Panc1 (cell line): ENCODE results near the gene RNF113B. TPM values are rescaled to one million over a fixed set of nuclear protein-coding genes. Genes with fewer than 3 reads are reported as not detected.

Source experiments
- ATAC-seq: fragments of 200-7000 bp; cut with Tn5 transposase; 2 replicates; pipeline ENCODE4 v1.9.1; 2020; ENCODE audit warnings: mild to moderate bottlenecking, moderate library complexity
- BruUV-seq: library from RNA; stranded (reverse); fragments of 400-500 nt; replicated peaks from 2 replicates; lab custom pipeline; 2021; lab: Mats Ljungman, UMichigan
- CTCF ChIA-PET: fragments of 300-600 bp; sonication (Branson Sonifier 250); formaldehyde crosslinking; loops from one replicate; lab custom pipeline; 2022; ENCODE audit warnings: antibody characterized with exemption; lab: Charles Lee
- POLR2A ChIA-PET: fragments of 300-600 bp; sonication (Branson Sonifier 250); formaldehyde crosslinking; loops from one replicate; lab custom pipeline; 2022; ENCODE audit warnings: antibody characterized with exemption; lab: Charles Lee
- DNase-seq: peaks from one replicate; pipeline ENCODE4 v3.0.0-alpha.2; 2010; ENCODE audit warnings: low read depth, low spot score
- H3K27ac ChIP-seq: 2 replicates; pipeline ENCODE4 v1.5.1; 2011; ENCODE audit warnings: mild to moderate bottlenecking, low read length, inconsistent platforms
- H3K27me3 ChIP-seq: fragments of 200-500 bp; sonication (Bioruptor generic); 2 replicates; pipeline ENCODE4 v1.6.0; 2014; ENCODE audit warnings: low read length, inconsistent platforms; ENCODE audit not compliant: control insufficient read depth, insufficient read depth
- H3K36me3 ChIP-seq: fragments of 200-500 bp; sonication (Bioruptor generic); 2 replicates; pipeline ENCODE4 v1.5.1; 2014; ENCODE audit warnings: inconsistent platforms, mild to moderate bottlenecking, low read length, moderate library complexity; ENCODE audit not compliant: control insufficient read depth, insufficient read depth
- H3K4me1 ChIP-seq: 2 replicates; pipeline ENCODE4 v1.5.1; 2011; ENCODE audit warnings: inconsistent platforms, mild to moderate bottlenecking, low read length, moderate library complexity; ENCODE audit not compliant: control insufficient read depth, insufficient read depth
- H3K4me3 ChIP-seq, 2 experiments: 2 replicates each; pipeline ENCODE4 v1.5.1; 2011 to 2012; ENCODE audit warnings: low read depth in 2 of 2, low read length in 2 of 2, mild to moderate bottlenecking in 2 of 2, inconsistent platforms in 1 of 2, moderate library complexity in 1 of 2
- H3K9me3 ChIP-seq: fragments of 200-500 bp; sonication (Bioruptor generic); 2 replicates; pipeline ENCODE4 v1.5.1; 2014; ENCODE audit warnings: low read depth, mild to moderate bottlenecking, inconsistent platforms, low read length, moderate library complexity; ENCODE audit not compliant: control insufficient read depth, insufficient read depth
- POLR2AphosphoS5 ChIP-seq: IDR thresholded peaks from 2 replicates; pipeline ENCODE4 v1.6.1; 2012; ENCODE audit warnings: mild to moderate bottlenecking, low read depth, low read length, moderate library complexity
- SIN3A ChIP-seq: IDR thresholded peaks from 2 replicates; pipeline ENCODE4 v1.6.1; 2012; ENCODE audit warnings: low read depth, mild to moderate bottlenecking, low read length, moderate library complexity, borderline replicate concordance; ENCODE audit not compliant: insufficient read depth
- TCF7L2 ChIP-seq: IDR thresholded peaks from 2 replicates; pipeline ENCODE4 v1.6.1; 2011; ENCODE audit warnings: mild to moderate bottlenecking, low read depth, low read length, inconsistent platforms
- in situ Hi-C: cut with HindIII; loops from 2 replicates; pipeline ENCODE4 v1.10.0; 2016; ENCODE audit warnings: low sequenced_read_pairs, low pct_unique_long_range_greater_than_20kb
- intact Hi-C: fragments of 100-400 bp; cut with micrococcal nuclease; formaldehyde crosslinking; loops from one replicate; pipeline ENCODE4 v1.10.0; 2022; ENCODE audit not compliant: unreplicated experiment
- total RNA-seq: library from RNA; stranded (reverse); gene quantifications from one replicate; pipeline ENCODE4 v1.2.1, GENCODE V29; 2021; ENCODE audit not compliant: unreplicated experiment
- TF ChIP-seq, protein P1 (sequence below), 2 experiments: IDR thresholded peaks; 2 replicates each; pipeline ENCODE4 v1.6.1; 2011 to 2012; ENCODE audit warnings: low read depth in 2 of 2, control low read depth in 1 of 2, low read length in 1 of 2, mild to moderate bottlenecking in 1 of 2, moderate library complexity in 1 of 2; ENCODE audit not compliant: insufficient read depth in 1 of 2
- TF ChIP-seq, protein P2 (sequence below): fragments of 450-650 bp; IDR thresholded peaks from 2 replicates; pipeline ENCODE4 v1.5.1; 2017; ENCODE audit warnings: mild to moderate bottlenecking

Gene RNF113B
- total RNA-seq, 1 experiment from 2014 or later = not detected

DNA sequence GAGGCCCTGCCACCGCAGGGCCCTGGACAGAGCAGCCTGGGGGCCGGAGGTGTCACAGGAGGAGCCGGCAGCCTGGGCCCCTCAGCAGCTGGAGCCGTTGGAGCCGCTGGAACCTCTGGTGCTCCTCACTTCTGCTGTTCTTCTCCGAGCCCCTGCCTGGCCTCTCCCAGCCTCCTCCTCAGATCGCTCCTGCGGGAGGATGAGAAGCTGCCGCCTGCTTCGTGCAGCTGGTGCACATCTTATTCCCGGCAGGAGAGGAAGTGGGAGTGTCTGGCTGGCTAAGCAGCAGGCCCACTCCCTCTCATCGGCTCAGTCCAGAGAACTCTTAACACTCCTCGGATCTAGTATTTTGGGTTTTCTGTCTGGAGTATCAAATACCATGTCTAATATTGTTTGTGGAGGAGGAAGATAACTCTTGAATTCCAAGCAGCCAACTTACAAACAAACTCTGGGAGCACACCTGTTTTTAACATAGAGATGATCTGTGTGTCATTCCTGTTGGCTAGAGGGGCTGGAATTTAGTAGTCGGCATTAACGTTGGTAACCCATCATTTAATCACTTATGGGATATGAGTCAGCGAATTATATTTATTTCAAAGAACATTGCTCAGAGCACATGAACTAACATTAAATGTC lies 37.1 kb upstream of the RNF113B start:
- peaks cover 6% of the 10 kb centered on the region; the same call in 1 of the 2 replicates for H3K4me1 ChIP-seq
- POLR2A ChIA-PET = no interaction called here
- no peak overlapping the region for H3K4me3 ChIP-seq

DNA sequence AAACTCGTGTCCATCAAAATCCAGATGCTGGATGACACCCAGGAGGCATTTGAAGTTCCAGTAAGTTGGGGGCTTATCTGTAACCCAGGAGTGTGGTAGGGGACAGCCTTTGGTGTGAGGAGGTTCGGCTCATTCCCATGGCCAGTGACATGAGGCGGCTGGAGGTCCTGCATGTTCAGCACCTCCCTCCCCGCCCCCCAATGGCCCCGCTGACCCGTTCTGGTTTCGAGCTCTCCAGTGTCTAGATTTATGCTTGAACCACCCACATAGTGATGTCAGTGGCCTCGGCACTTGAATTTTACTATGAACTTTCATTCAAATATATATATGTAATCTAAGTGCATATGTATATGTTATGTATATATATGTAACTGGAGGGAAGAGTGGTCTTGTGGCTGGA lies 36.3 kb upstream of the RNF113B start:
- Histone ChIP-seq H3K27me3 (no peaks in the 10 kb centered on the region), H3K36me3 (no peaks in the 10 kb centered on the region), H3K27ac (no peak overlapping the region), H3K9me3 (no peaks in the 10 kb centered on the region), H3K4me1 (peaks cover 6% of the 10 kb centered on the region; the same call in 1 of the 2 replicates), H3K4me3 (no peak overlapping the region)
- ChIA-PET POLR2A (no interaction called here), CTCF (no interaction called here)
- DNase-seq = no peak
- BruUV-seq = no TSS peak
- in situ Hi-C loops (no loop called here), intact Hi-C loops (no loop called here)
- ATAC-seq = no peak
- TF ChIP-seq POLR2AphosphoS5 (no peak), TCF7L2 (no peak), SIN3A (no peak)
- TF ChIP-seq, protein P1, sequence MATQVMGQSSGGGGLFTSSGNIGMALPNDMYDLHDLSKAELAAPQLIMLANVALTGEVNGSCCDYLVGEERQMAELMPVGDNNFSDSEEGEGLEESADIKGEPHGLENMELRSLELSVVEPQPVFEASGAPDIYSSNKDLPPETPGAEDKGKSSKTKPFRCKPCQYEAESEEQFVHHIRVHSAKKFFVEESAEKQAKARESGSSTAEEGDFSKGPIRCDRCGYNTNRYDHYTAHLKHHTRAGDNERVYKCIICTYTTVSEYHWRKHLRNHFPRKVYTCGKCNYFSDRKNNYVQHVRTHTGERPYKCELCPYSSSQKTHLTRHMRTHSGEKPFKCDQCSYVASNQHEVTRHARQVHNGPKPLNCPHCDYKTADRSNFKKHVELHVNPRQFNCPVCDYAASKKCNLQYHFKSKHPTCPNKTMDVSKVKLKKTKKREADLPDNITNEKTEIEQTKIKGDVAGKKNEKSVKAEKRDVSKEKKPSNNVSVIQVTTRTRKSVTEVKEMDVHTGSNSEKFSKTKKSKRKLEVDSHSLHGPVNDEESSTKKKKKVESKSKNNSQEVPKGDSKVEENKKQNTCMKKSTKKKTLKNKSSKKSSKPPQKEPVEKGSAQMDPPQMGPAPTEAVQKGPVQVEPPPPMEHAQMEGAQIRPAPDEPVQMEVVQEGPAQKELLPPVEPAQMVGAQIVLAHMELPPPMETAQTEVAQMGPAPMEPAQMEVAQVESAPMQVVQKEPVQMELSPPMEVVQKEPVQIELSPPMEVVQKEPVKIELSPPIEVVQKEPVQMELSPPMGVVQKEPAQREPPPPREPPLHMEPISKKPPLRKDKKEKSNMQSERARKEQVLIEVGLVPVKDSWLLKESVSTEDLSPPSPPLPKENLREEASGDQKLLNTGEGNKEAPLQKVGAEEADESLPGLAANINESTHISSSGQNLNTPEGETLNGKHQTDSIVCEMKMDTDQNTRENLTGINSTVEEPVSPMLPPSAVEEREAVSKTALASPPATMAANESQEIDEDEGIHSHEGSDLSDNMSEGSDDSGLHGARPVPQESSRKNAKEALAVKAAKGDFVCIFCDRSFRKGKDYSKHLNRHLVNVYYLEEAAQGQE (IDR thresholded peaks at IDR 0.05; ENCODE audit: insufficient read depth in 1 of 2, low read depth in 2 of 2, low read length in 1 of 2) = no peak
- TF ChIP-seq, protein P2, sequence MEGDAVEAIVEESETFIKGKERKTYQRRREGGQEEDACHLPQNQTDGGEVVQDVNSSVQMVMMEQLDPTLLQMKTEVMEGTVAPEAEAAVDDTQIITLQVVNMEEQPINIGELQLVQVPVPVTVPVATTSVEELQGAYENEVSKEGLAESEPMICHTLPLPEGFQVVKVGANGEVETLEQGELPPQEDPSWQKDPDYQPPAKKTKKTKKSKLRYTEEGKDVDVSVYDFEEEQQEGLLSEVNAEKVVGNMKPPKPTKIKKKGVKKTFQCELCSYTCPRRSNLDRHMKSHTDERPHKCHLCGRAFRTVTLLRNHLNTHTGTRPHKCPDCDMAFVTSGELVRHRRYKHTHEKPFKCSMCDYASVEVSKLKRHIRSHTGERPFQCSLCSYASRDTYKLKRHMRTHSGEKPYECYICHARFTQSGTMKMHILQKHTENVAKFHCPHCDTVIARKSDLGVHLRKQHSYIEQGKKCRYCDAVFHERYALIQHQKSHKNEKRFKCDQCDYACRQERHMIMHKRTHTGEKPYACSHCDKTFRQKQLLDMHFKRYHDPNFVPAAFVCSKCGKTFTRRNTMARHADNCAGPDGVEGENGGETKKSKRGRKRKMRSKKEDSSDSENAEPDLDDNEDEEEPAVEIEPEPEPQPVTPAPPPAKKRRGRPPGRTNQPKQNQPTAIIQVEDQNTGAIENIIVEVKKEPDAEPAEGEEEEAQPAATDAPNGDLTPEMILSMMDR = no peak

More for the DNA sequence above, 37.1 kb upstream of the RNF113B start:
- no peaks in the 10 kb centered on the region for H3K9me3 ChIP-seq
- no TSS peak for BruUV-seq
- ATAC-seq (no peak), DNase-seq (no peak)
- no peak for TF ChIP-seq TCF7L2
- TF ChIP-seq SIN3A = no peak
- TF ChIP-seq, protein P1 (IDR thresholded peaks at IDR 0.05; ENCODE audit: insufficient read depth in 1 of 2, low read depth in 2 of 2, low read length in 1 of 2) = no peak
- TF ChIP-seq POLR2AphosphoS5 = no peak
- TF ChIP-seq, protein P2 = no peak
- in situ Hi-C loops (no loop called here), intact Hi-C loops (no loop called here)
- H3K36me3 ChIP-seq = no peaks in the 10 kb centered on the region
- CTCF ChIA-PET = no interaction called here
- no peak overlapping the region for H3K27ac ChIP-seq
- H3K27me3 ChIP-seq = no peaks in the 10 kb centered on the region
